ENCODE data around the gene NDP.
A peak's percentile ranks its signal among the peaks of the same experiment; 100 is the strongest.

NDP gene

DNA sequence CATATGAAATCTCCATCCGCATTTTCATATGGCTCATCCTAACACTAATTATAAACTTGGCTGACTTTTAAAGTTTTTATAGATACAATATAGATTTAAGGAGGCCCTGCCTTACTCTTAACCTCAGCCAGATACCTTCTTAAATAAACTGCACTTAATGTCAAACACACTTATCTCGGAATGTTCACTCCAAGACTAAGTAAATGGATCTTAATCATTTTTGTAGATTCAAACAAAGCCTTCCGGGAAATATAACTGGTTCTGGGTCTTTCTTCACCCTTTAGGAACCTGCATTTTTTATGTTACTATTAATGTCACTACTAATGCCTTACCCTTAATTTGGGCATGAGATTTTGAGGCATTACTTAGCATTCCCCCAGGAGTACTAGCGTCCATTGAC is 43.7 kb upstream of the NDP start:
- Histone ChIP-seq H3K9me3 (no peaks in the 10 kb centered on the region), H3K4me1 (peaks cover 0 to 4% (median 0%) of the 10 kb centered on the region in 4 donors), H3K36me3 (no peaks in the 10 kb centered on the region), H3K27me3 (no peaks in the 10 kb centered on the region), H3K4me3 (no peak overlapping the region), H3K27ac (no peak overlapping the region)
- intact Hi-C loops (cut with DNase I; ENCODE audit: low total_unique reads) = no loop called here
- TF ChIP-seq, protein P1, sequence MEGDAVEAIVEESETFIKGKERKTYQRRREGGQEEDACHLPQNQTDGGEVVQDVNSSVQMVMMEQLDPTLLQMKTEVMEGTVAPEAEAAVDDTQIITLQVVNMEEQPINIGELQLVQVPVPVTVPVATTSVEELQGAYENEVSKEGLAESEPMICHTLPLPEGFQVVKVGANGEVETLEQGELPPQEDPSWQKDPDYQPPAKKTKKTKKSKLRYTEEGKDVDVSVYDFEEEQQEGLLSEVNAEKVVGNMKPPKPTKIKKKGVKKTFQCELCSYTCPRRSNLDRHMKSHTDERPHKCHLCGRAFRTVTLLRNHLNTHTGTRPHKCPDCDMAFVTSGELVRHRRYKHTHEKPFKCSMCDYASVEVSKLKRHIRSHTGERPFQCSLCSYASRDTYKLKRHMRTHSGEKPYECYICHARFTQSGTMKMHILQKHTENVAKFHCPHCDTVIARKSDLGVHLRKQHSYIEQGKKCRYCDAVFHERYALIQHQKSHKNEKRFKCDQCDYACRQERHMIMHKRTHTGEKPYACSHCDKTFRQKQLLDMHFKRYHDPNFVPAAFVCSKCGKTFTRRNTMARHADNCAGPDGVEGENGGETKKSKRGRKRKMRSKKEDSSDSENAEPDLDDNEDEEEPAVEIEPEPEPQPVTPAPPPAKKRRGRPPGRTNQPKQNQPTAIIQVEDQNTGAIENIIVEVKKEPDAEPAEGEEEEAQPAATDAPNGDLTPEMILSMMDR (IDR thresholded peaks at IDR 0.05) = no peak
- no peak for DNase-seq

DNA sequence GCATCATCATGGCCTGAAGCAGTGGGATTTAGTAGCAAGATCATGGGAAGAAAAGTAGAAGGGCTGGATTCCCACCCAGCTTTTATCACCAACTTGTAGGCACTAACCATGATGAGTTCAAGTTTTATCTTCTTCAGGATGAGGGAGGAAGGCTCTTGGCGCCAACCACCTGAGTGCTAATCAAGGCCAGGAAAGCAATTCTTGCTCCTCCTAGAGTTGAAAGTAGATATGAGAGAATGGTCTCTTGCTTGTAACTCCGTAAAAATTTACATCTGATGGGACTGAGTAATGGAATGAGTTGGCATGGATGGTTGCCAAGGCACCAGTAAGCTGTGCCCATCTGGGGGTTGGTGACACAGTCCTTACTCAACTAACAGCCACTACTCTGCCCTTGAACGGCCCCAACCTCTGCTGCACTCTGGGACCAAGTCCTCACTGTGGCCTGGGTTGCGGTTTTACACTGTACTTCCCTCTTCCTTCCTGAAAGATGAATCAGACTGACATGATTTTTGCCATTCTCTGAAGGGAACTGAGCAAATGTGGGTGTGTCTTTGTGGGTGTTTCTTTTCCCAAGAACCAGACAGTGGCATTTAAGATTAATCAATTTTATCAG is 39.4 kb upstream of the NDP start:
- H3K4me3 ChIP-seq = no peak overlapping the region
- no peaks in the 10 kb centered on the region for H3K36me3 ChIP-seq
- no peak overlapping the region for H3K27ac ChIP-seq
- peaks cover 0 to 4% (median 0%) of the 10 kb centered on the region in 4 donors for H3K4me1 ChIP-seq
- no peaks in the 10 kb centered on the region for H3K9me3 ChIP-seq
- TF ChIP-seq, protein P1 (IDR thresholded peaks at IDR 0.05) = no peak
- DNase-seq = peak; percentile 38 to 66
- intact Hi-C loops (cut with DNase I; ENCODE audit: low total_unique reads) = no loop called here
- H3K27me3 ChIP-seq = no peaks in the 10 kb centered on the region

DNA sequence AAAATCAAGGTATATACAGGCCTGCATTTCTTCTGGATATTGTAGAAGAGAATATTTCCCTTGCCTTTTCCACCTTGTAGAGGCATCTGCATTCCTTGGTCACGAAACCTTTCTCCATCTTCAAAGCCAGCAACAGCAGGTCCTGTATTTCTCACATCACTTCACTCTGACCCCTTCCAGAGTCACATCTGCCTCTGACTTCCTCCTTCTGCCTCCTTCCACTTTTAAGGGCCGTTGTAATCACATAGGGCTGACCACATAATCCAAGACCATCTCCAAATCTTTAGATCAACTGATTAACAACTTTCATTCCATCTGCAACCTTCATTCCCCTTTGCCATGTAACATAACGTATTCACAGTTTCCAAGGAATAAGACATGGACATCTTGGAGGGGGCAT is 38.3 kb upstream of the NDP start:
- TF ChIP-seq, protein P1 (IDR thresholded peaks at IDR 0.05) = no peak
- no peaks in the 10 kb centered on the region for H3K9me3 ChIP-seq
- no peaks in the 10 kb centered on the region for H3K27me3 ChIP-seq
- intact Hi-C loops (cut with DNase I; ENCODE audit: low total_unique reads) = no loop called here
- peaks cover 0 to 4% (median 0%) of the 10 kb centered on the region in 4 donors for H3K4me1 ChIP-seq
- no peak for DNase-seq
- H3K36me3 ChIP-seq = no peaks in the 10 kb centered on the region
- no peak overlapping the region for H3K4me3 ChIP-seq
- no peak overlapping the region for H3K27ac ChIP-seq

DNA sequence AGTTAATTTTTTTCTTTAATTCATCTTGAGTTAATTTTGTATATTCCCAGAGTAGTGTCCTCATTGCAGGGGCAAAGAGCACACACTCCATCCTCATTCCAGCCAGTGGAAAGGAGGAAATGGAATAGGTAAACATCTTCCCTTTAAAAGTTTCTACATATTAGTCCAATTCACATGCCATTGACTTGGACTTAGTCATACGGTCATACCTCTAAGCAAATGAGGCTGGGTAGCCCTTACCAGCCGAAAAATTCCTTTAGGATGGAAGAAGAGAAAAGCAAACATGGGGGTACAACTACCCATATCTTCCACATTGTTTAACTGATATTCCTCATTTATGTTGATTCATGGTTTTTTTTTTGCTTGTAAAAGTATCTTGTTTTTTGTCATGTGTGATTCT is 37.4 kb upstream of the NDP start:
- Histone ChIP-seq H3K27ac (no peak overlapping the region), H3K27me3 (no peaks in the 10 kb centered on the region), H3K4me3 (no peak overlapping the region), H3K4me1 (peaks cover 0 to 4% (median 0%) of the 10 kb centered on the region in 4 donors), H3K9me3 (no peaks in the 10 kb centered on the region), H3K36me3 (no peaks in the 10 kb centered on the region)
- TF ChIP-seq, protein P1 (IDR thresholded peaks at IDR 0.05) = no peak
- intact Hi-C loops (cut with DNase I; ENCODE audit: low total_unique reads) = no loop called here
- DNase-seq = no peak

DNA sequence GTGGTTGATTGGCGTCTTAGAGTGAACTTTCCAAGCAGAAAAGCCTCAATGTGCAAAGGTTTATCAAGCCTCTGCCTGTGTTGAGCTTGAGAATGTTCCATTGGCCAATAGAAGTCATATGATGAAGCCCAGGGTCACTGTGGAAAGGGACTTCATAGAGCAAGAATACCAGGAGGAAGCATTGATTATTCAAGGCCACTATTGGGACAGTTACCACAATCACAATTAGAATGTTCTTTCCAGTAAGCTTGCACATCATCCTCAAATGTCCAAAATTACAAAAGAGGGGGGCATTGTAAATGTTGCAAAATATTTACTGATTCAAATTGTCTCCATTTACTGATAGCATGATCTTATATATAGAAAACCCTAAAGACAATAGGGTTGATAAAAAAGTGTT is 32.9 kb upstream of the NDP start:
- TF ChIP-seq, protein P1 (IDR thresholded peaks at IDR 0.05) = no peak
- H3K36me3 ChIP-seq = no peaks in the 10 kb centered on the region
- no peak overlapping the region for H3K27ac ChIP-seq
- no peak overlapping the region for H3K4me3 ChIP-seq
- H3K9me3 ChIP-seq = no peaks in the 10 kb centered on the region
- no peaks in the 10 kb centered on the region for H3K4me1 ChIP-seq
- intact Hi-C loops (cut with DNase I; ENCODE audit: low total_unique reads) = no loop called here
- H3K27me3 ChIP-seq = no peaks in the 10 kb centered on the region
- no peak for DNase-seq

DNA sequence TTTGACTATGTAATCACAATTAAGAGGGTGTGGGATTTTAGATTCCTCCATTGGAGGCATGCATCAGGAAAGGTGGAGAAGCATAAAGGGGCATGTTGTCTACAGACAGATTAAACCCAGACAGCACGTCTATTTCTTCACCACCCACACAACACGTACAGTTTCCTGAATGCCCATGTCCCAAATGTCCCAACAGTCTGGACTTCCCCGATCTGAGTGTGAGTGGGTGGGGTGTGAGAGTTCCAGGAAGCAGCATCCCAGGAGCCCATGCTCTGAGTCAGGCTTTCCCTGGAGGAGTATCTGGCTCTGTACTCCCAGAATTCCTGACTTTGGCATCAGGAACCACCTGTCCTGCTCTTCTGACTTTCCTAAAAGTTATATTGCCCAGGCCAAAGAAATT is 30.8 kb upstream of the NDP start:
- intact Hi-C loops (cut with DNase I; ENCODE audit: low total_unique reads) = no loop called here
- Histone ChIP-seq H3K27me3 (no peaks in the 10 kb centered on the region), H3K4me1 (no peaks in the 10 kb centered on the region), H3K36me3 (no peaks in the 10 kb centered on the region), H3K9me3 (no peaks in the 10 kb centered on the region), H3K4me3 (no peak overlapping the region), H3K27ac (no peak overlapping the region)
- TF ChIP-seq, protein P1 (IDR thresholded peaks at IDR 0.05) = no peak
- no peak for DNase-seq

All from tibial artery (tissue), 4 donors.